K562 treated with DMSO at 1 percent for 4 hours (cell line): ENCODE data around the gene SYCE3. TPM values are rescaled to one million over a fixed set of nuclear protein-coding genes. Genes with fewer than 3 reads are reported as not detected.

Experiments used
- total RNA-seq: library from RNA; unstranded; fragments of 300-600 nt; gene quantifications from 2 replicates; pipeline ENCODE4 v1.2.3, GENCODE V29; 2022; ENCODE audit not compliant: insufficient read depth

Gene SYCE3, protein sequence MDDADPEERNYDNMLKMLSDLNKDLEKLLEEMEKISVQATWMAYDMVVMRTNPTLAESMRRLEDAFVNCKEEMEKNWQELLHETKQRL
- total RNA-seq: not detected in 2 replicates

GRCh38 chr22:50562523-50563412 lies at the start of gene SYCE3:
Gene SYCE3 (minus strand): TSS chr22:50562919. CDS start chr22:50556405, 6,514 bp downstream.

GRCh38 chr22:50600538-50600937 lies 37.8 kb upstream of the SYCE3 start, which contains the start of gene MAPK8IP2:
Gene MAPK8IP2 (plus strand): TSS chr22:50600793. CDS start chr22:50600819, 26 bp downstream.

GRCh38 chr22:50582493-50583293 lies 20.0 kb upstream of the SYCE3 start, which contains the start of gene CHKB:
Gene CHKB (minus strand): TSS chr22:50582849. CDS start chr22:50582781, 68 bp downstream.

DNA sequence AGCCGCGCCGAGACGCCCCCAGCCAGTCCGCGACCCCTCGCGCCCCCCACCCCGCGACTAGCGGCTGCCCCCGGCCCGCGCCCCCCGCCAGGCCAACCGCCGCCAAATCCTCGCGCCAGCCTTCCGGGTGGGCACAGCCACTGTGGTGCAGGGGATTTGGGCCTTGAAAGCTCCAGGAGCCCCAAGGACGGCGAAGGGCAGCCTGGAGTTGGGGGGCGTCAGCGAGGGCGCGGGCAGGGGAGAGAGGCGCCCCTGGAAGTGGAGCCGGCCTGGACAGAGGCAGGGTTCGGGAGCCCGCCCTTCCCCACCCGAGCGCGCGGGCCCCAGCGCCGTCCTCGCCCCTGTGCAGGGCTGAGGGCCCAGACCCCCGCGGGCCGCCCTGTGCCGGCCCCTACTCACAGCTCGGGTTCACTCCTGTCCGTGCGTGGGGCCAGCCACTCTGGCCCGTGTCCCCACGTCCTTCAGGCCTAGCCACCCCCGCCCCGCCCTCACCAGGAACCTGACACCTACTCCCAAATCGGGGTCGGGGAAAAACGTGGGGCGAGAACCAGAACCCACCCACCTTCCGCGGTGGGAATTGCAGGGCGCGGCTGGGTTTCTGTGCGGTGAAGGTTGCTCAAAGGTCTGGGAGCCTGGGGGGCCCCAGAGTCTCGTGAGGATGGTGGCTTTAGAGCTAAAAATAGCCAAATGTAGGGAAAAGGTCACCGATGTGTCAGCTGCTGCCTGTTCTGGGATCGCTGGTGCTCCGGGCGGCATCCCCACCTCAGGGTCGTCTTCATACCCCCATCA lies 15.5 kb upstream of the SYCE3 start, which contains the start of gene CPT1B:
CPT1B (minus strand) TSS at position 441 of the 789 bp plus-strand sequence. CDS start 512 bp downstream, outside the sequence.

DNA sequence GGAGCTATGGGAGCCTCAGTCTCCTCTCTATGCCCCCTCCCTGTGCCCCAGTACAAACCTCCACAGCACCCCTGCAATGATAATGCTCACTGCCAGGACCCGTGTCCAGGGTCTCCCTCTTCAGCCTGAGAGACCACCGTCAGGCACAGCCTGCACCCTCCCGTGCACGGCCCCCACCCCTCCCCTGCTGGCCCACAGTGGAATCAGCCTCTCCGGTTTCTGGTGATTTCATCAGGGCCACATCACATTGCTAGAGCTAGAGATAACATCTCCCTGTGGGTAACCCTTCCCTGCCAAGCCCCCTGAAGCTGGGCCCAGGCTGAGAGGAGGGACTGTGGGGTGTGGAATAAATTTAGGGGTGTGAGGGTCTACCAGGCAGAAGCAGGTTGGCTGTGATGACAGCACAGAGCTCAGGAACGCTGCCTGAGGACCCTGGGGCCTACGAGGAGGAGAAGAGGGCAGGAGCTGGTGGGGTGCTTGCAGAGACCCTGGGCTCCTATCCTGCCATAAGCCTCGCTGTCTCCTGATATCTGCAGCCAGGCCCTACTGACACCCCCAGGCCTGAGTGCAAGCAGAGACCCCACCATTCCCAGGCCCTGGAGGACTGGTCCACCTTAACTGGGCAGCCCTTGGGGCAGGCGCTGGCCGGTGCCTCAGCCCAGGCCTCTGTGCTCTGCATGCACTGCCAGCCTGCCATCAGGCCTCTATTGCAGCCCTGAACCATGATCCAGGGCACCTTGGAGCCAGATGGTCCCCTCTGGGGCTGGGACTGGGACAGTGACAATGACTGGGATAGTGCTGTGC lies 17.0 kb downstream of the SYCE3 start, which contains the start of gene KLHDC7B:
KLHDC7B (plus strand) TSS at position 378 of the 804 bp plus-strand sequence; CDS start at position 723, 345 bp downstream.

DNA sequence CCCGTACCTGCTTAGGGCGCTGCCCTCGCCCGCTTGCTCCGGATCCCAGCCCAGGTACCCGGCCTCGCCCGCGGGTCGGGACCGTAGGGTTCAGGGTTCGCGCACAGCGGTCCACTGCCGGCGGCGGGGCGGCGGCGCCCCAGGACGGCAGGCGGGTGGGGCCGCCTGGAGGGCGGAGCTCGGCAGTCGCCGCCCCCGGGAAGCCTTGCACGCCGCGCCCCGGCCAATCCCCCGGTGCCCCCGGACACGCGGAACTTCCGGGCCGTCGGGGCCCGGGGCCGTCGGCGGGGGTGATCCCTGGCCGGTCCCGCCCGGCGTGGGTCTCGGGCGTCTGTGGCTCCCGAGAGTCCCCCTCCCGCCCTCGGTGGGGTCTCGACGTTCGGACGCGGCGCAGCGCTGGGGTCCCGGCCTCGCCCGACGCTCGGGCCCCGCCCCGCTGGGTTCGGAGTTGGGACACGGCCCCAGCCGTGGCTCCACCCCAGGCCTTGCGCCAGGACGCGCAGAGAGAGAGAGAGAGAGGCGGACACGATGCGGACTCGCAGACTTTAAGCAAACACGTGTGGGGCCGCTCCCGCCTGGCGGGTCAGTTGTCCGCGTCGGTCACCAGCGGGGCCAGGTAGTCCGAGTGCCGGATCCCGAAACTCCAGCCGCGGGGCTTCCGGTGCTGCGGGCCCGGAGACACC lies 32.7 kb downstream of the SYCE3 start, which contains the start of gene TYMP:
TYMP (minus strand) TSS at position 116 of the 683 bp plus-strand sequence. CDS start 303 bp downstream, outside the sequence.

DNA sequence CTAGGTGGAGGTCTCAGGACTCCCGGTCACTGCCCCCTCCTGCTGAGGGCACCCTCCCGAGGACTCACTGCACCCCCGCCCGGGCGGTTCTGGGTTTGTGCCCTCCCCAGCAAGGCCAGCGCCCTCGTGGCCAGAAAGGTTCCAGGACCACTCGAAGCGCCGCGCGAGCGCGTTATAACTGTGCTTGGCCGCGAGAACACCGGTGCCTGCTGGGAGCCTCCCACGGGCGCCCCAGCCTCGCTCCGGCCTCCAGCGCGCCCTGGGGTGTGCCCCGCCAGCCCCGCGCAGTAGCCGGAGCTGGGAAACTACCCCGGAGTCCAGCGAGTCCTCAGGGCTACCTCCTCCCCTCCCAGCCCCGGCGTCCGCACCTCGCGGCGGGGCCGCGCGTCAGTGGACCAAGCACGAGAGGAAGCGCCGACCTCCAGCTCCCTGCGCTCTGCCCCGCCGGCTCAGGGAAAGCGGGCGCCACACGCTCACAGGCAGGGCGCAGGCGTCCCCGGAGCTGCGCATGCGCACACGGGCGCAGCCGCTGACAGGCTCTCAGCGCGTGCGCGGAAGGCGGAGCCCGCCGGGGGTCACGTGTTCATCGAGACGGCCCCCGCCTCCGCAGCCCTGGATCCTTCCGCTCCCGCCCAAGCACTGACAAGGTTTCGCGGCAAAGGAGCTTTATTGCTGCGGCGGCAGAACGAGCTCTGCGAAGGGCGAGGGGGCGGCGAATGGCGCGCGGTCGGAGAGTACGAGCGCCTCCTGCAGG lies 37.4 kb downstream of the SYCE3 start, which contains the start of gene SCO2:
SCO2 (minus strand) TSS at position 495 of the 754 bp plus-strand sequence. CDS start 1,187 bp downstream, outside the sequence.

GRCh38 chr22:50507991-50508884 lies 54.5 kb downstream of the SYCE3 start, which contains the start of gene NCAPH2:
Gene NCAPH2 (plus strand): TSS chr22:50508224. CDS start chr22:50508338, 114 bp downstream.

DNA sequence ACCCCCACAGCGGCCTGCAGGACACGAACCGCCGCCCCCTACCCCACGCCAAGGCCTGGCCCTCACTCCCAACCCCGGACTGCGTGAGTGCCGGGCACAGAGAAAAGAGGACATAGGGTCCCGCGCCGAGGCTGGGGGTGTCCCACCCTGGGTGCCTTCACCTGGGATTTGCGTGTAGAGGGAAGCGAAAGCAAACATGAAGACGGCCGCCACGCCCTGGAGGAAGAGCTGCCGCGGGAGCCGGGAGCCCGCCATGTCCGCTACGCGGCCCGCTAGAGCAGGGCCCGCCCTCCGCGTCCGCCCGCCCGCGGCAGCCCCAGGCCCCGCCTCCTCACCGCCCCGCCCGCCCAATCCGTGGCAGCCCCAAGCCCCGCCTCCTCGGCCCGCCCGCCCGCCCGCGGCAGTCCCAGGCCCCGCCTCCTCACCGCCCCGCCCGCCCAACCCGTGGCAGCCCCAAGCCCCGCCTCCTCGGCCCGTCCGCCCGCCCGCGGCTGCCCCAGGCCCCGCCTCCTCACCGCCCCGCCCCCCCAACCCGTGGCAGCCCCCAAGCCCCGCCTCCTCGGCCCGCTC lies 55.2 kb downstream of the SYCE3 start, which contains the start of gene LMF2:
LMF2 (minus strand) TSS at position 282 of the 570 bp plus-strand sequence; CDS start at position 255, 27 bp downstream.

Other genes starting within 250 kb of the SYCE3 start
- 1.8 TPM in 2 replicates for gene DENND6B, start 235.9 kb downstream of the SYCE3 start, total RNA-seq
- 42.2 and 49.8 TPM in 2 replicates for gene PPP6R2, start 219.6 kb downstream of the SYCE3 start, total RNA-seq
- gene SBF1, start 87.9 kb downstream of the SYCE3 start, total RNA-seq: 46.6 and 47.5 TPM in 2 replicates
- gene ADM2, start 81.4 kb downstream of the SYCE3 start, total RNA-seq: 8.0 and 9.4 TPM in 2 replicates
- not detected in 2 replicates for gene MIOX, start 76.1 kb downstream of the SYCE3 start, total RNA-seq
- 52.4 and 57.2 TPM in 2 replicates for gene LMF2, start 55.2 kb downstream of the SYCE3 start, total RNA-seq
- 70.5 and 85.1 TPM in 2 replicates for gene NCAPH2, start 54.7 kb downstream of the SYCE3 start, total RNA-seq
- gene SCO2, start 37.3 kb downstream of the SYCE3 start, total RNA-seq: 2.4 and 4.6 TPM in 2 replicates
- gene TYMP, start 32.9 kb downstream of the SYCE3 start, total RNA-seq: 4.4 and 7.1 TPM in 2 replicates
- 8.1 and 14.9 TPM in 2 replicates for gene KLHDC7B, start 17.0 kb downstream of the SYCE3 start, total RNA-seq
- gene CPT1B, start 15.5 kb upstream of the SYCE3 start, total RNA-seq: 6.1 and 10.6 TPM in 2 replicates
- gene CHKB, start 19.9 kb upstream of the SYCE3 start, total RNA-seq: 17.3 and 26.2 TPM in 2 replicates
- 0.47 and 1.2 TPM in 2 replicates for gene MAPK8IP2, start 37.9 kb upstream of the SYCE3 start, total RNA-seq
- gene ARSA, start 65.2 kb upstream of the SYCE3 start, total RNA-seq: 21.2 and 25.4 TPM in 2 replicates
- gene SHANK3, start 109.9 kb upstream of the SYCE3 start, total RNA-seq: not detected in 2 replicates
- not detected in 2 replicates for gene ACR, start 175.3 kb upstream of the SYCE3 start, total RNA-seq
- 4.6 and 4.8 TPM in 2 replicates for gene RABL2B, start 220.7 kb upstream of the SYCE3 start, total RNA-seq